Measurements from ENCODE around the gene FOXN3. TPM values are rescaled to one million over a fixed set of nuclear protein-coding genes. Genes with fewer than 3 reads are reported as not detected.

The FOXN3 gene
- total RNA-seq, 1 donor from 2014 or later, result 106 TPM

GRCh38 chr14:89428546-89429198, 11.6 kb upstream of the FOXN3 start:
- no peak for ATAC-seq (ENCODE audit: low read depth)
- CTCF ChIA-PET, result interaction anchor here (3.0 kb wide), 1 partner anchor 251 kb away, joined by 12 read pairs; no protein-coding TSS in a partner anchor
- TF ChIP-seq CTCF (IDR thresholded peaks at IDR 0.05), result no peak
- Mint-ChIP-seq H3K4me3 (no peak overlapping the region), H3K4me1 (peaks cover 73% of the 10 kb centered on the region), H3K27me3 (no peaks in the 10 kb centered on the region), H3K36me3 (ENCODE audit: low read depth) (no peaks in the 10 kb centered on the region), H3K9me3 (no peaks in the 10 kb centered on the region), H3K27ac (peak overlapping the region; percentile 86)
- intact Hi-C loops (cut with micrococcal nuclease), result no loop called here
- DNase-seq, result no peak
- POLR2A ChIA-PET, result interaction anchor here (0.6 to 1.4 kb wide), 5 partner anchors 33 to 251 kb away, joined by 3 to 5 read pairs (median 3); no protein-coding TSS in a partner anchor

GRCh38 chr14:89428173-89428523, 11.1 kb upstream of the FOXN3 start:
- CTCF ChIA-PET, result interaction anchor here (0.6 to 3.0 kb wide), 2 partner anchors 9 to 251 kb away, joined by 4 to 12 read pairs; no protein-coding TSS in a partner anchor
- Mint-ChIP-seq H3K27me3 (no peaks in the 10 kb centered on the region), H3K27ac (peak overlapping the region; percentile 46), H3K4me1 (peaks cover 73% of the 10 kb centered on the region), H3K36me3 (ENCODE audit: low read depth) (no peaks in the 10 kb centered on the region), H3K9me3 (no peaks in the 10 kb centered on the region), H3K4me3 (no peak overlapping the region)
- ATAC-seq (ENCODE audit: low read depth), result no peak
- POLR2A ChIA-PET, result no interaction called here
- TF ChIP-seq CTCF (IDR thresholded peaks at IDR 0.05), result no peak
- intact Hi-C loops (cut with micrococcal nuclease), result no loop called here
- DNase-seq, result no peak

GRCh38 chr14:89427426-89428172, 10.6 kb upstream of the FOXN3 start:
- ChIA-PET CTCF (interaction anchor here (0.6 to 3.0 kb wide), 2 partner anchors 9 to 250 kb away, joined by 4 to 12 read pairs; no protein-coding TSS in a partner anchor), POLR2A (interaction anchor here (0.6 to 0.7 kb wide), 2 partner anchors 294 to 348 kb away, joined by 3 to 5 read pairs; no protein-coding TSS in a partner anchor)

GRCh38 chr14:89425931-89426330, 8.9 kb upstream of the FOXN3 start:
- Mint-ChIP-seq H3K4me3 (peak overlapping the region; percentile 39), H3K4me1 (peaks cover 53% of the 10 kb centered on the region), H3K27me3 (no peaks in the 10 kb centered on the region), H3K27ac (peak overlapping the region; percentile 64), H3K9me3 (no peaks in the 10 kb centered on the region), H3K36me3 (ENCODE audit: low read depth) (no peaks in the 10 kb centered on the region)
- intact Hi-C loops (cut with micrococcal nuclease), result no loop called here
- POLR2A ChIA-PET, result interaction anchor here (1.2 to 1.4 kb wide), 2 partner anchors 10 to 26 kb away, joined by 4 read pairs; no protein-coding TSS in a partner anchor
- ATAC-seq (ENCODE audit: low read depth) (no peak), DNase-seq (no peak)
- CTCF ChIA-PET, result interaction anchor here (0.7 to 1.8 kb wide), 2 partner anchors 47 to 89 kb away, joined by 3 to 4 read pairs; no protein-coding TSS in a partner anchor
- no peak for TF ChIP-seq CTCF (IDR thresholded peaks at IDR 0.05)

More at GRCh38 chr14:89427426-89428172, 10.6 kb upstream of the FOXN3 start:
- peaks cover 69% of the 10 kb centered on the region for H3K4me1 Mint-ChIP-seq
- no peak overlapping the region for H3K4me3 Mint-ChIP-seq
- H3K27me3 Mint-ChIP-seq, result no peaks in the 10 kb centered on the region
- no peaks in the 10 kb centered on the region for H3K36me3 Mint-ChIP-seq (ENCODE audit: low read depth)
- H3K9me3 Mint-ChIP-seq, result no peaks in the 10 kb centered on the region
- TF ChIP-seq CTCF (IDR thresholded peaks at IDR 0.05), result no peak
- no peak for DNase-seq
- peak overlapping the region; percentile 46 for H3K27ac Mint-ChIP-seq
- intact Hi-C loops (cut with micrococcal nuclease), result no loop called here
- ATAC-seq (ENCODE audit: low read depth), result no peak

- DNase-seq (no peak), ATAC-seq (ENCODE audit: low read depth) (no peak)
- Mint-ChIP-seq H3K36me3 (ENCODE audit: low read depth) (peaks cover under 1% of the 10 kb centered on the region), H3K9me3 (no peaks in the 10 kb centered on the region), H3K27ac (no peak overlapping the region), H3K27me3 (no peaks in the 10 kb centered on the region), H3K4me3 (no peak overlapping the region), H3K4me1 (peaks cover 39% of the 10 kb centered on the region)
- ChIA-PET CTCF (no interaction called here), POLR2A (interaction anchor here (0.6 to 0.7 kb wide), 5 partner anchors 121 to 600 kb away, joined by 4 to 9 read pairs (median 7); partner anchors contain the start of gene TTC8)
- TF ChIP-seq CTCF (IDR thresholded peaks at IDR 0.05), result no peak
- intact Hi-C loops (cut with micrococcal nuclease), result no loop called here
Measured at GRCh38 chr14:89424241-89424640, 7.2 kb upstream of the FOXN3 start.

Data from activated B cell treated with CpG ODN at 0.5 μM for 24 hours (primary cell).